Heart left ventricle (tissue), 16 donors: Measurements from ENCODE around the gene SMAGP. TPM values are rescaled to one million over a fixed set of nuclear protein-coding genes. Genes with fewer than 3 reads are reported as not detected.
A peak's percentile ranks its signal among the peaks of the same experiment; 100 is the strongest.
"Not testable (repeated sequence)": the region's sequence is repeated elsewhere in the genome, so short reads cannot be mapped to it uniquely, and the experiment has no call there.

ENCODE experiments used
- ATAC-seq, 4 donors: fragments of 200-7000 bp; cut with Tn5 transposase; one replicate each; pipeline ENCODE4 v1.9.1; 2020 to 2022; ENCODE audit warnings: moderate library complexity in 4 of 4, mild to moderate bottlenecking in 3 of 4, moderate number of reproducible peaks in 1 of 4
- DNase-seq, 5 donors: peaks; one replicate each; pipeline ENCODE4 v3.0.0-alpha.2; 2020
- H3K27ac ChIP-seq, 12 donors: fragments of 200-600 bp; sonication (generic) in 4 of 12; one replicate each; pipeline versions ENCODE4 v1.5.0 to v1.8.0; 2016 to 2022; ENCODE audit warnings: mild to moderate bottlenecking in 2 of 12
- H3K27me3 ChIP-seq, 9 donors: fragments of 200-600 bp; sonication (generic) in 2 of 9; one replicate each; pipeline versions ENCODE4 v1.5.1 to v1.8.0; 2016 to 2022; ENCODE audit warnings: mild to moderate bottlenecking in 3 of 9
- H3K36me3 ChIP-seq, 9 donors: fragments of 200-600 bp; sonication (generic) in 2 of 9; one replicate each; pipeline versions ENCODE4 v1.5.0 to v1.8.0; 2018 to 2022; ENCODE audit warnings: mild to moderate bottlenecking in 2 of 9
- H3K4me1 ChIP-seq, 12 donors: fragments of 200-600 bp; sonication (generic) in 4 of 12; one replicate each; pipeline versions ENCODE4 v1.5.0 to v1.8.0; 2016 to 2022; ENCODE audit warnings: mild to moderate bottlenecking in 3 of 12
- H3K4me3 ChIP-seq, 12 donors: fragments of 200-600 bp; sonication (generic) in 4 of 12; one replicate each; pipeline versions ENCODE4 v1.5.0 to v1.8.0; 2017 to 2022; ENCODE audit warnings: mild to moderate bottlenecking in 9 of 12, moderate library complexity in 4 of 12
- H3K9me3 ChIP-seq, 12 donors: fragments of 200-600 bp; sonication (generic) in 4 of 12; one replicate each; pipeline versions ENCODE4 v1.5.0 to v1.8.0; 2016 to 2022; ENCODE audit warnings: mild to moderate bottlenecking in 1 of 12
- POLR2A ChIP-seq, 2 donors: fragments of 450-650 bp; IDR thresholded peaks; one replicate each; pipeline ENCODE4 v1.6.1; 2017; ENCODE audit warnings: antibody characterized with exemption in 2 of 2, mild to moderate bottlenecking in 2 of 2, moderate library complexity in 2 of 2
- WGBS, 4 donors: extraction: QIAGEN DNeasy Blood & Tissue Kit in 2 of 4; methylation state at CpG; one replicate each; pipeline versions ENCODE4 v1.1.5 to v1.1.7; 2013 to 2018; 5-methylcytosine and 5-hydroxymethylcytosine counted together
- intact Hi-C, 10 donors: fragments of 100-400 bp; cut with DNase I; formaldehyde crosslinking; loops; one replicate each; pipeline versions ENCODE4 v1.11.1 to v1.14.2; 2022
- polyA plus RNA-seq, 2 donors: library from polyadenylated mRNA; stranded (reverse); fragments of 200-250 nt; gene quantifications; one replicate each; pipeline ENCODE4 v1.2.3, GENCODE V29; 2013
- total RNA-seq, 9 donors: library from RNA; depleted of rRNA in 2 of 9; stranded (reverse); fragments of >200 nt in 2 of 9; fragmentation: NEBNext Ultra II Directional in 3 of 9; extraction: Animal tissue kit (Norgen Biotek cat#: 25700) in 3 of 9; gene quantifications; one replicate each; pipeline versions ENCODE4 v1.1.0 to v1.2.4, GENCODE V29; 2016 to 2023
- TF ChIP-seq, protein P1 (sequence below), 12 donors: fragments of 200-600 bp; sonication (generic) in 4 of 12; IDR thresholded peaks; one replicate each; pipeline versions ENCODE4 v1.5.0 to v1.8.0; 2018 to 2022; ENCODE audit warnings: antibody characterized with exemption in 12 of 12, mild to moderate bottlenecking in 5 of 12
- donor health status: ischemic (EF 13 %, LVEDD 7.1; RV severe dilation, severe dysfunction).
- donor health status: healthy with polysubstance abuse.
- donor health status: DM: no; HTN: yes; CAD: no.
- donor health status: DM: no; HTN: no; CAD: no.
- donor health status: ischemic (EF 25% LVEDD 6.9; RV normal size, moderate dysfunction).
- donor health status: ischemic (EF 25% LVEDD 5.7; RV mildly dilated, moderate dysfunction).
- donor health status: healthy.
- donor health status: DM: yes; HTN: yes; CAD: no.
- donor health status: ischemic (EF 35%, LVEDD 5.7; RV mildly dilated, moderate dysfunction).
- donor health status: nonischemic (EF 11% LVEDD 7.7; RV severe dilation, severe dysfunction).
- donor health status: DM: yes; HTN: yes; CAD: no.
- donor health status: PGD.
- donor health status: ischemic (EF 29% LVEDD 5.4; RV normal size, mild dysfunction).
- donor health status: nonischemic (EF 23%, LVEDD 6.1; RV moderate dilation, normal function).

SMAGP gene
- total and polyA plus RNA-seq, 11 donors: 2.0 to 8.4 (median 3.7) TPM

DNA sequence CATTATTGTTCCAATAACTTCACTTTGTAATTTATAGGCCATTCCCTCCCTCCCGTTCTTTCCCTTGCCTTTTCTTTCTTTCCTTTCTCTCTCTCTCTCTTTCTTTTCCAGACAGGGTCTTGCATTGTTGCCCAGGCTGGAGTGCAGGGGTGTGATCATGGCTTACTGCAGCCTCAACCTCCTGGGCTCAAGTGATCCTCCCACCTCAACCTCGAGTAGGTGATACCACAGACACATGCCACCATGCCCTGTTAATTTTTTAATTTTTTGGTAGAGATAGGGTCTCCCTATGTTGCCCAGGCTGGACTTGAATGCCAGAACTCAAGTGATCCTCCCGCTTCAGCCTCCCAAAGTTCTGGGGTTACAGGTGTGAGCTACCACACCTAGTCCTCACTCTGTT is 45.6 kb downstream of the SMAGP start:
- H3K27ac ChIP-seq: no peak overlapping the region
- ATAC-seq (no peak), DNase-seq (no peak)
- 82 to 94% (median 91%) methylated on average over 3 of the region's 3 CpGs for WGBS, 4 donors
- no peaks in the 10 kb centered on the region for H3K36me3 ChIP-seq
- intact Hi-C loops: no loop called here
- H3K4me3 ChIP-seq: no peak overlapping the region
- no peak for TF ChIP-seq POLR2A (IDR thresholded peaks at IDR 0.05)
- TF ChIP-seq, protein P1, sequence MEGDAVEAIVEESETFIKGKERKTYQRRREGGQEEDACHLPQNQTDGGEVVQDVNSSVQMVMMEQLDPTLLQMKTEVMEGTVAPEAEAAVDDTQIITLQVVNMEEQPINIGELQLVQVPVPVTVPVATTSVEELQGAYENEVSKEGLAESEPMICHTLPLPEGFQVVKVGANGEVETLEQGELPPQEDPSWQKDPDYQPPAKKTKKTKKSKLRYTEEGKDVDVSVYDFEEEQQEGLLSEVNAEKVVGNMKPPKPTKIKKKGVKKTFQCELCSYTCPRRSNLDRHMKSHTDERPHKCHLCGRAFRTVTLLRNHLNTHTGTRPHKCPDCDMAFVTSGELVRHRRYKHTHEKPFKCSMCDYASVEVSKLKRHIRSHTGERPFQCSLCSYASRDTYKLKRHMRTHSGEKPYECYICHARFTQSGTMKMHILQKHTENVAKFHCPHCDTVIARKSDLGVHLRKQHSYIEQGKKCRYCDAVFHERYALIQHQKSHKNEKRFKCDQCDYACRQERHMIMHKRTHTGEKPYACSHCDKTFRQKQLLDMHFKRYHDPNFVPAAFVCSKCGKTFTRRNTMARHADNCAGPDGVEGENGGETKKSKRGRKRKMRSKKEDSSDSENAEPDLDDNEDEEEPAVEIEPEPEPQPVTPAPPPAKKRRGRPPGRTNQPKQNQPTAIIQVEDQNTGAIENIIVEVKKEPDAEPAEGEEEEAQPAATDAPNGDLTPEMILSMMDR (IDR thresholded peaks at IDR 0.05): no peak
- peaks cover 0 to 2% (median 0%) of the 10 kb centered on the region in 12 donors for H3K4me1 ChIP-seq
- H3K27me3 ChIP-seq: no peaks in the 10 kb centered on the region
- H3K9me3 ChIP-seq: no peaks in the 10 kb centered on the region

DNA sequence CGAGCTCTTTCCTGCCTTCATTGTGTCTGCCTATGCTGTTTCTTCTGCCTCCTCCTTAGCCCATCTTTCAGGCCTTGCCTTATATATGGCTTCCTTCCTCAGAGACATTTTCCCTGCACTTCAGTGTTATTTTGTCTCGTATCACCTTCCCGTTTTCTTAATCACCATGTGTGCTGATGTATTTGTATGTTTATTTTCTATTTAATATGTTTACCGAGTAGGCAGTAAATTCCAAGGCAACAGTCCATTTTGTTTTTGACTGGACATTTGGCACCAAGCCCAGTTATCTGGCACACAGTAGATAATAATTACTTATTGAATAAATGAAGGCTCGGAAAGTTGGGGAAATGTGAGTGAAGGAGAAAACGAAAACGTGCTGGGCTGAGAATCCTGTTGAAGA is 47.8 kb downstream of the SMAGP start:
- TF ChIP-seq POLR2A (IDR thresholded peaks at IDR 0.05): no peak
- TF ChIP-seq, protein P1 (IDR thresholded peaks at IDR 0.05): no peak
- ATAC-seq: no peak
- H3K36me3 ChIP-seq: no peaks in the 10 kb centered on the region
- H3K4me1 ChIP-seq: peaks cover 0 to 16% (median 9%) of the 10 kb centered on the region in 12 donors
- no peak overlapping the region for H3K27ac ChIP-seq
- no peak overlapping the region for H3K4me3 ChIP-seq
- WGBS, 4 donors: 44 to 53% (median 48%) methylated on average over 7 of the region's 7 CpGs
- H3K9me3 ChIP-seq: no peaks in the 10 kb centered on the region
- H3K27me3 ChIP-seq: no peaks in the 10 kb centered on the region
- intact Hi-C loops: no loop called here
- DNase-seq: no peak

DNA sequence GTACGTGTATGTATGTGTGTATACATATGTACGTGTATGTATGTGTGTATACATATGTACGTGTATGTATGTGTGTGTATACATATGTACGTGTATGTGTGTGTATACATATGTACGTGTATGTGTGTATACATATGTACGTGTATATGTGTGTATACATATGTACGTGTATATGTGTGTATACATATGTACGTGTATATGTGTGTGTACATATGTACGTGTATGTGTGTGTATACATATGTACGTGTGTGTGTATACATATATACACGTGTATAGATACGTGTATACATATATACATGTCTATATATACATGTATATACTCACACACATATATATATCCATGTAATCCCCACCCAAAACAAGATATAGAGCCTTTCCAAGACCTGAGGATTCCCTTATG is 50.4 kb downstream of the SMAGP start:
- H3K4me1 ChIP-seq: peaks cover 0 to 27% (median 14%) of the 10 kb centered on the region in 12 donors
- not testable (repeated sequence) for DNase-seq, ATAC-seq, H3K27ac ChIP-seq, H3K36me3 ChIP-seq, H3K27me3 ChIP-seq, H3K4me3 ChIP-seq, H3K9me3 ChIP-seq
- intact Hi-C loops: loop anchor here in 5 of 10 donors (2.0 to 10.0 kb wide), 4 partner anchors 19 to 175 kb away; partner anchors contain the start of genes DAZAP2 (in 3 of the 5), TFCP2 (in 2 of the 5), LETMD1 (in 1 of the 5) and SMAGP (in 1 of the 5)
- WGBS, 4 donors: 85 to 93% (median 90%) methylated on average over 12 of the region's 12 CpGs

DNA sequence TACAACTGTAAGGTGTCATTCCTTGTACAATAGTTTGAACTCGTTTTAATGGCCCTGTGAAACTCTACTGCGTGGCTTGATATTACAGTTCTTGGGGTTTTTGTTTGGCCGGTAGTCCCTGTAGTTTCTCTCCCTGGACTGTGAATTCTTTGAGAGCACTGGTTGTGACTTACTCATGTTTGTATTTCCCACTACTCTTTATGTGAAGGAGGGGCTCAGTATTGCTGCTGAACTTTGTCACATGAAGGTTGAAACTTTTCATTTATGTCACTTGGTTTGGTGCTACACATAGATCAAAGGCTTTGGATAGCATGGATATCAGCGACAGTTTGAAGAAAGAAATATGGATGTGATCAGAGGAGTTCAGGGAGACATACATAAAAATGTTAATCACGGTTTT is 50.9 kb downstream of the SMAGP start:
- intact Hi-C loops: loop anchor here in 5 of 10 donors (2.0 to 10.0 kb wide), 4 partner anchors 19 to 175 kb away; partner anchors contain the start of genes DAZAP2 (in 3 of the 5), TFCP2 (in 2 of the 5), LETMD1 (in 1 of the 5) and SMAGP (in 1 of the 5)
- Histone ChIP-seq H3K36me3 (no peaks in the 10 kb centered on the region), H3K27ac (peak overlapping the region in 7 of 12 donors; percentile 85 to 99 (median 97)), H3K4me3 (peak overlapping the region in 2 of 12 donors; percentile 81 to 95), H3K9me3 (no peaks in the 10 kb centered on the region), H3K27me3 (no peaks in the 10 kb centered on the region), H3K4me1 (peaks cover 0 to 27% (median 14%) of the 10 kb centered on the region in 12 donors)
- no peak for TF ChIP-seq POLR2A (IDR thresholded peaks at IDR 0.05)
- TF ChIP-seq, protein P1 (IDR thresholded peaks at IDR 0.05): no peak
- WGBS, 4 donors: 81 to 88% (median 85%) methylated on average over 5 of the region's 5 CpGs
- DNase-seq (no peak), ATAC-seq (no peak)
